Measurements from ENCODE around the gene GRID2IP.

The GRID2IP gene

GRCh38 chr7:6559896-6560295 lies 8.6 kb upstream of the GRID2IP start:
- no peak for DNase-seq

- peak; percentile 81 for DNase-seq
Observed at GRCh38 chr7:6558837-6559236, 7.6 kb upstream of the GRID2IP start.

GRCh38 chr7:6556196-6556595 lies 4.9 kb upstream of the GRID2IP start:
- DNase-seq = peak; percentile 7

GRCh38 chr7:6554848-6555247 lies 3.6 kb upstream of the GRID2IP start:
- DNase-seq = no peak

- no peak for DNase-seq
Observed at GRCh38 chr7:6553448-6554044, 2.3 kb upstream of the GRID2IP start.

DNA sequence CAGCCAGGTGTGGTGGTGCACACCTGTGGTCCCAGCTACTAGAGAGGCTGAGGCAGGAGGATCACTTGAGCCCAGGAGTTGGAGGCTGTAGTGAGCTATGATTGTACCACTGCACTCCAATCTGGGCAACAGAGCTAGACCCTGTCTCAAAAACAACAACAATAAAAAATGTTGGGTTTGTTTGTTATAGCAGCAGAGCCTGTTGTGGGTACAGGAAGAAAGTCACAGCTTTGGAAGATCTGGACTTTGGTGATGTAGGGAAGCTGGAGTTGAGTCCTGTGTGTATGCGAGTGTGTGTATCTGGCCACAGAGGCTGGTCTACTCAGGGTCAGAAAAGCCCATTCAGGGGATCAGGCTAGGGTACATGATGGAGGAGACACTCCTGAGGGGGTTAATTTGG lies 3.9 kb downstream of the GRID2IP start:
- no peak for DNase-seq

DNA sequence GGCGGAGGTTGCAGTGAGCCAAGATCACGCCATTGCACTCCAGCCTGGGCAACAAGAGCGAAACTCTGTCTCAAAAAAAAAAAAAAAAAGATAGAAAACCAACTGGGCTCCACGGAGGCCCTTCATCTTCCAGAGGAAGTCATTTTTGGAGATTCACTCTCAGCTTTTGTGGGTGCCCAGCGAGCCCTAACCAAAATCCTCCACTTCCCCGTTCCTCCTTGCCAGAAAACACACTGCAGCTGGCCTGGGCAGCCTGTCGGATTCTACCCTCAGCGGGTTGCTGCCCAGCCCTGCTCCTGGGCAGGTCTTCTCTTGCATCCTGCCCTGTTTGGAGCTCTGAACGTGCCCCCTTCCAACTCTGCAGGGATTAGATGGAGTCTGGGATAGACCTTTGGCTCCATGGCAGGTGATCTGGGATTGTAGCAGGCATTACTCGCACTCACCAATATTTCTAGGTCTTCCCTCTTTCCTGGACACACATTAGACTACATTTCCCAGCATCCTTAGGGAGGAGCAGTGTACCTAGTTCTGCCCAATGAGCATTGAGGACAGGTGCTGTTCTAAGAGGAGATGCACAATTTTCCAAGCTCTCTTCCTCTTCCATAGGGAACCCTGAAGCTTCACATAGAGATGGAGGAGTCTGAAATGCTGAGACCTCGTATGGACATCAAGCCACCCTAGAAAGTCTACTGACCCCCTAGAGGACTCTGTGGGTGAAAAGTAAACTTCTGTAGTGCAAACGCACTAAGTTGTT lies 4.6 kb downstream of the GRID2IP start:
- DNase-seq = peak; percentile 18

GRCh38 chr7:6545398-6546126 lies 5.7 kb downstream of the GRID2IP start:
- DNase-seq = no peak

DNA sequence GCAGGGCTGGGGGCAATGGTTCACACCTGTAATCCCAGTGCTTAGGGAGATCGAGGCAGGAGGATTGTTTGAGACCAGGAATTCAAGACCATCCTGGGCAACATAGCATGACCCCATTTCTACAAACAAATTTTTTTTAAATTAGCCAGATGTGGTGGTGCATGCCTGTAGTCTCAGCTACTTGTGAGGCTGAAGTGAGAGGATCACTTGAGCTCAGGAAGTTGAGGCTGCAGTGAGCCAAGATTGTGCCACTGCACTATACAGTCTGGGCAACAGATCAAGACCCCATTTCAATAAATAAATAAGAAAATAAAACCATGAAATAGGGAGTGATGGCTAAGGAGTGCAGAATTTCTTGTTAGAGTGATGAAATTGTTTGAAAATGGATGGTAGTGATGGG lies 8.9 kb downstream of the GRID2IP start:
- DNase-seq = no peak

GRCh38 chr7:6536262-6537260 lies 14.7 kb downstream of the GRID2IP start:
- DNase-seq = peak; percentile 76

DNA sequence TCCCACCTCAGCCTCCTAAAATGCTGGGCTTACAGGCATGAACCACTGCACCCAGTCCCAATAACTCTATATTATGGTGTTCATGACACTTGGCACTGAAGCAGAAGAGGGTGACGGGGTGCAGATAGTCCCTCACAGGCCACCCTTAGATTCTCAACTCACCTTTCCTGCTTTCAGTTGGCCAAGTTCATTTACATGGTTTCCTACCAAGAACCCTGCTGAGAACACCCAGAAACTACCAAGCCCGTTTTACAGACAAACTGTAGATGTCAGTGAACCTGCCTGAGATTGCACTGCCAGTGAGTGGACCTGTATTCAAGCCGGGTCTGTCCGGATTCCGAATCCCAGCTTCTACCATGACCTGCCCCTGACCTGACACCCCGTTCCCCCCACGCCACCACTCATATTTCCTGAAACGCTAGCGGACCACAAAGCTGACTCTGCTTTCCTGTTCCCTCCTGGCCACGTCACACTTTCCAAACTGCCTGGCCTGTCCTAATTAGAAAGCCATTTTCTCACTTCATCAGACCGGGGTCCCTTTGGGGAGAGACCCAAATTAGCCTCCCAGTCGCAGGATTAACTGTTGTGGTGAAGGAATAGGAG lies 17.3 kb downstream of the GRID2IP start:
- no peak for DNase-seq

- DNase-seq = no peak
Observed at GRCh38 chr7:6532516-6532915, 18.7 kb downstream of the GRID2IP start.

- DNase-seq = no peak
Observed at GRCh38 chr7:6531492-6532279, 19.6 kb downstream of the GRID2IP start.

DNA sequence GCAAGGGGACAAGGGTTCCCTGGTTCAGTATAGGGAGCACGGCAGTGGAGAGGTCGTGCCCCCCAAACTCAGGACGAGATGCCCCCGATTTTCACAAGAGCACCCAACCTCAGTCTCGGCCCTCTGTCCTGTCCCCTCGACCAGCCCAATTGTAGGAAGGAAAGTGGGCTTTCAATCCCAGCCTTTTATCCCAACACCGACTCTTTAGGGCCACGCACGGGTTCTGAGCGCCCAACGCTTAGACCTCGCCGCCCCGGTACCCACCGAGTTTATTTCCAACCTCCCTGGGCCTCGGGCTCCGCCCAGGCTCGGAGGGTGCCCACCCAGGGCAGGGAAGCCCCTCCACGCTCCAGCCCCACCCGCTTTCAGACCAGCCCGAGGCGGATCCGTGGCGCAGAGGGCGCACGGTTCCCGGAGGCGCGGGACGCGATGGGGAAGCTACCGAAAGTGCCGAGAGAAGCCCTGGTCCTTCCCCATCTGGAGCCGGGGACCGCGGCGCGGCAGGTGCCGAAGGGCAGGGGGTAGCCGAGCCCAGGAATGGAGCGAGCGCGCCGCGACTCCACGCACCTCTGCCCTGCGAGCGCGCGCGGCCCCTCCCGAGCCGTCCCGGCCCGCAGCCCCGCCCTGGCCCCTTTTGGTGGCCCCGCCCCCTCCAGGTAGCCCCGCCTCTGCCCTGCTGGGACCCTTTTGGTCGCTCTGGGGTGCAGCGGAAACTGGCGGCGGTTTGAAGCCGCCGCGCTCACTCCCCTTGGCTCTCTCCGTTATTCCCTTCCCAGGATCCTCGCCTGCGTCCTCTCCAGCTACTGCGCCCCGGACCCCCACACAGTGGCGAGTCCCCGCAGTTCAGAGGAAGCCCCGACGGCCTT lies 20.4 kb downstream of the GRID2IP start:
- DNase-seq = no peak

DNA sequence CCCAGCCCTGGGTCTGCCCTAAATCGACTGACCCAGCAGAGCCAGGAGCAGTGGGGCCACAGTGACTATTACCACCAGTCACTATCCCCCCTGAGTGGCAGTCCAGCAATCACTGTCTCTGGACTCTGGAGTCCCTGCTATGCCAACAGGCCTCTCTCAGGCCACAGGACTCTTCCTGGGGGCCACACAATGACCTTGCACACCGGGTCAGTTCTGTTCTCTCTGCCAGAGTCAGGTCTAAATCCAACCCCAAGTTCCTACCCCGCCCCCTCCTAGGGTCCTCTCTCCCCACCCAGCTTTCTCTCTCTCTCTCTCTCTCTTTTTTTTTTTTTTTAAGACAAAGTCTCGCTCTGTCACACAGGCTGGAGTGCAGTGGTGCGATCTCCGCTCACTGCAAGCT lies 21.6 kb downstream of the GRID2IP start:
- no peak for DNase-seq

DNA sequence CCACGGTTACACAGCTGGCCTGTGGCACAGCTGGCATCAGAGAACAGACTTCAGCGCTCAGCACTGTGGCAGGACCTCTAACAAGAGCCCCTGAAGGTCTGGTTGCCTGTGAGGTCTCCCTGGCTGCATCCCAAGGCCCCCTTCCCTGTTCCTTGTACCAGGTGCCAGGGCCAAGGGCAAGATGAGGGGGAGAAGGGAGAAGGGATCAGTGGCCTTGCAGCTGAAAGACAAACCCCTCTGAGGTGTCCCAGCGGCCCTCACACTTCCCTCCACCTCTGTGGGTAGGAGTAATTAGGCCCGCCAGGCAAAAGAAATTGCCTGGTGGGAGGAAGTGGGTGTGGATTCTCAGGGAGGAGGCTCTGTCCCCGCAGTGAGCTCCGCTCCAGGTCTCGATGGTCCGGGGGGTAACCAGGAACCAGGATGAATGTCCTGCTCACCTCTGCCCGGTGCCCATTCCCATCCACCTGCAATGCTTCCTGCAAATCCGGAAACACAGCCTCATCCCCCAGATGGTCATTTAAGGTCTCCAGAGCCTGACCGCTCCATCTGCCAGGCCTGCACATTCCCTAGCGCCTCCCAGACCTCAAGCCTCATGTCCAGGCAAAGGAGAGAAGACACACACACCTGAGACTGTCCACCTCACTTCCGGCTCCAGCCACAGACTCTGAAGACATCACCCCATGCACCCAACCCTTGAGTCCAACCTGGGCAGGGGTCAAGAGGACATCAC lies 22.7 kb downstream of the GRID2IP start:
- DNase-seq = no peak

GRCh38 chr7:6526997-6527378 lies 24.3 kb downstream of the GRID2IP start:
- DNase-seq = no peak

GRCh38 chr7:6520163-6520981 lies 30.9 kb downstream of the GRID2IP start:
- DNase-seq = no peak

All from NCI-H82 (cell line).